Psoas muscle (tissue), 8 donors: ENCODE results near the gene ADAM15. TPM values are rescaled to one million over a fixed set of nuclear protein-coding genes. Genes with fewer than 3 reads are reported as not detected.

Experiments
- ATAC-seq, 4 donors: fragments of 200-7000 bp; cut with Tn5 transposase; one replicate each; pipeline ENCODE4 v1.9.1; 2020; ENCODE audit warnings: moderate library complexity in 3 of 4, mild to moderate bottlenecking in 2 of 4
- DNase-seq, 2 donors: peaks; one replicate each; pipeline ENCODE4 v3.0.0-alpha.2; 2020
- H3K27ac ChIP-seq: fragments of 200-600 bp; one replicate; pipeline ENCODE4 v1.8.0; 2022
- H3K27me3 ChIP-seq, 3 donors: fragments of 200-600 bp in 1 of 3; one replicate each; pipeline versions ENCODE4 v1.6.1 to v1.8.0; 2013 to 2022; ENCODE audit warnings: low read length in 2 of 3, mild to moderate bottlenecking in 2 of 3, moderate library complexity in 1 of 3; ENCODE audit not compliant: insufficient read depth in 3 of 3
- H3K36me3 ChIP-seq, 2 donors: fragments of 200-600 bp in 1 of 2; one replicate each; pipeline versions ENCODE4 v1.6.1 to v1.8.0; 2013 to 2022; ENCODE audit warnings: low read depth in 1 of 2, mild to moderate bottlenecking in 1 of 2, moderate library complexity in 1 of 2; ENCODE audit not compliant: insufficient read depth in 1 of 2
- H3K4me1 ChIP-seq: fragments of 200-600 bp; one replicate; pipeline ENCODE4 v1.8.0; 2022
- H3K4me3 ChIP-seq: fragments of 200-600 bp; one replicate; pipeline ENCODE4 v1.8.0; 2022; ENCODE audit warnings: mild to moderate bottlenecking
- H3K9me3 ChIP-seq: fragments of 200-600 bp; one replicate; pipeline ENCODE4 v1.8.0; 2022
- WGBS, 3 donors: extraction: QIAGEN DNeasy Blood & Tissue Kit; methylation state at CpG; one replicate each; pipeline versions ENCODE4 v1.1.6 to v1.1.7; 2013; 5-methylcytosine and 5-hydroxymethylcytosine counted together
- intact Hi-C, 2 donors: fragments of 100-400 bp; cut with DNase I; formaldehyde crosslinking; loops; one replicate each; pipeline versions ENCODE4 v1.11.0 to v1.14.2; 2022
- polyA plus RNA-seq, 3 donors: library from polyadenylated mRNA; stranded (reverse); fragments of 200-250 nt; gene quantifications; one replicate each; pipeline ENCODE4 v1.2.3, GENCODE V29; 2013
- total RNA-seq, 4 donors: library from RNA; stranded (reverse); fragmentation: NEBNext Ultra II Directional in 2 of 4; extraction: Animal tissue kit (Norgen Biotek cat#: 25700) in 2 of 4; gene quantifications; one replicate each; pipeline versions ENCODE4 v1.2.1 to v1.2.4, GENCODE V29; 2021 to 2023
- TF ChIP-seq, protein P1 (sequence below): fragments of 200-600 bp; IDR thresholded peaks from one replicate; pipeline ENCODE4 v1.8.0; 2022; ENCODE audit warnings: antibody characterized with exemption
- donor health status: healthy with polysubstance abuse.
- donor health status: DM: no; HTN: no; CAD: no; lungs with moderate emphysema.
- donor health status: Bipolar disorder and iron deficiency.
- donor health status: healthy.
- donor health status: DM: yes; HTN: yes; CAD: no.
- donor health status: DM: no; HTN: no; CAD: no.
- donor health status: DM: no; HTN: no; CAD: no.
- donor health status: DM: yes; HTN: yes; CAD: no.

The ADAM15 gene
- total and polyA plus RNA-seq, 7 donors, result 33.2 to 50.9 (median 45.4) TPM

DNA sequence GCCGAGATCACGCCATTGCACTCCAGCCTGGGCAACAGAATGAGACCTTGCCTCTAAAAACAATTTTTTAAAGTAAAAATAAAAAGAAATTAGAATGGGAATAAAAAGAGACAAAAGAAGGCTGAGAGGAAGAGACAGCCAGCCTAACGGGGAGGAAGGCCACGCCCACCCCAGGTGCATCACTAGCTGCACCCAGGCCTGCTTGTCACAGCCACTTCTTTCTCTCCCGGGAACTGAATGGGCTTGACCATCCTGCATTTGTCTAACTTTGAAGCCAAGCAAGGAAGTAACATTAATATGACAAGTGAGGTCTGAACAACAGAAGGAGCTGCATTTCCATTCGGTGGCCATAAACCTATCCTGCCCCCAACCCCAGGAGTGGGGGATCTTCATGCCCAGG lies 55.7 kb downstream of the ADAM15 start:
- Histone ChIP-seq H3K9me3 (no peaks in the 10 kb centered on the region), H3K4me3 (no peak overlapping the region), H3K36me3 (no peaks in the 10 kb centered on the region), H3K27ac (no peak overlapping the region), H3K27me3 (no peaks in the 10 kb centered on the region), H3K4me1 (peaks cover 9% of the 10 kb centered on the region)
- intact Hi-C loops, result no loop called here
- 70 to 71% (median 70%) methylated on average over 6 of the region's 6 CpGs for WGBS, 3 donors
- ATAC-seq (no peak), DNase-seq (no peak)
- TF ChIP-seq, protein P1, sequence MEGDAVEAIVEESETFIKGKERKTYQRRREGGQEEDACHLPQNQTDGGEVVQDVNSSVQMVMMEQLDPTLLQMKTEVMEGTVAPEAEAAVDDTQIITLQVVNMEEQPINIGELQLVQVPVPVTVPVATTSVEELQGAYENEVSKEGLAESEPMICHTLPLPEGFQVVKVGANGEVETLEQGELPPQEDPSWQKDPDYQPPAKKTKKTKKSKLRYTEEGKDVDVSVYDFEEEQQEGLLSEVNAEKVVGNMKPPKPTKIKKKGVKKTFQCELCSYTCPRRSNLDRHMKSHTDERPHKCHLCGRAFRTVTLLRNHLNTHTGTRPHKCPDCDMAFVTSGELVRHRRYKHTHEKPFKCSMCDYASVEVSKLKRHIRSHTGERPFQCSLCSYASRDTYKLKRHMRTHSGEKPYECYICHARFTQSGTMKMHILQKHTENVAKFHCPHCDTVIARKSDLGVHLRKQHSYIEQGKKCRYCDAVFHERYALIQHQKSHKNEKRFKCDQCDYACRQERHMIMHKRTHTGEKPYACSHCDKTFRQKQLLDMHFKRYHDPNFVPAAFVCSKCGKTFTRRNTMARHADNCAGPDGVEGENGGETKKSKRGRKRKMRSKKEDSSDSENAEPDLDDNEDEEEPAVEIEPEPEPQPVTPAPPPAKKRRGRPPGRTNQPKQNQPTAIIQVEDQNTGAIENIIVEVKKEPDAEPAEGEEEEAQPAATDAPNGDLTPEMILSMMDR, result no peak

DNA sequence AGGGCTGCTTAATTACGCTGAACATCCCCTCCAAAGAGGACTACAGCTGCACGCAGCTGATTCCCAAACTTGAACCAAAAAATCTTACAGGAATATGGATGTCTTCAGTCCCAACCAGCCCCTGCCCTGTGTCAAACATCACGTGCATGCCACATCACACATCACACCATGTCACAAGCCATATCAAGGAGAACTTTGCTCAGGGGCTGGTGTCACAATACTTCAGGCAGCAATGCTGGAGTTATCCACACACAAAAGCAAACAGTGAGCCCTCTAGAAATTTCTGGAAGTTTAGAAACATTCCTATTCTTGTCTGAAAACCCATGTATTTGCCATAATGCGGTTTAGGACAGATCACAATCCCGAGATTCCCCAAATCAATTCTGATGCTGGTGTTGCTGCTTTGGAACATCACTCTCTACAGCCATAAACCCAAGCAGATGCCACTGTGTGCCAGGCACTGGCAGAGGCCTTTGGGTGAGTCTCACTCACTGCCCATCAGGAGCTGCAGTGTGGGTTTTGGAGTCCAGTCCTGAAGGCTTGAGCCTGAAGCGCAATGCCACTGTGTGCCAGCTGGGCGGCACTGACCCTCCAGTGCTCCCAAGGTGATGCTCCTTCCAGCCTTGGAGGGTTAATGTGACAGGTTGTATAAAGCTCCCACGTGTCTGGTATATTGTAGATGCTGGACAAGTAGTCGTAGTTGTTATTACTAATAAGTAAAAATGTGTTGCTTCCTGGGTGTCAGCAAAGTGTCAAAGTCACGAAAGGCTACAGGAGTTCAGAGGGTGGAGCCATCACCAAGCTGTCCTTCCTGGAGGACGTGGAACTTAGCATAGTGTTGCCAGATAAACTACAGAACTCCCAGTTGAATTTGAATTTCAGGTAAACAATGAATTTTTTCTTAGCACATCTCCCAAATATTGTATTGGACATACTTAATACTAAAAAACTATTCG lies 56.5 kb downstream of the ADAM15 start:
- intact Hi-C loops, result no loop called here
- TF ChIP-seq, protein P1, result no peak
- Histone ChIP-seq H3K27me3 (no peaks in the 10 kb centered on the region), H3K27ac (no peak overlapping the region), H3K4me3 (no peak overlapping the region), H3K4me1 (peaks cover 9% of the 10 kb centered on the region), H3K9me3 (no peaks in the 10 kb centered on the region), H3K36me3 (no peaks in the 10 kb centered on the region)
- no peak for ATAC-seq
- 66 to 74% (median 66%) methylated on average over 12 of the region's 12 CpGs for WGBS, 3 donors
- no peak for DNase-seq

DNA sequence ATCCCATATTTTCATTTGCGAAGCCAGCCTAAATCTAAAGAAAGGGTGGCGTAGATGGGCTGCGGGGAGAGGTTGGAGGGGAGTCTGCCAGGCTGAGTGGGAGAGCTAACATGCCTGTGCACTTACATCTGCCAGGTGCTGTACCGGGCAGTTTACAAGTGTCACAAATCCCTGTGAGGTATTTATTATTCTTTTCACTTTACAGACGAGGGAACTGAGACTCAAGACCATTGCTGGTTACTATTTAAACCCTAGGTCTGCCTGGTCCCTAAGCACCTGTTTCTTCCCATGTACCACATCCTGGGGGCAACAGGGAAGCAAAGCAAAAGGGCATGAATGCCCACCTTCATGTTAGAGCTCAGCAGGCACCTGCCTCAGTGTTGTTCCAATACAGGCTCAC lies 57.2 kb downstream of the ADAM15 start:
- Histone ChIP-seq H3K4me3 (no peak overlapping the region), H3K27ac (no peak overlapping the region), H3K4me1 (peaks cover 9% of the 10 kb centered on the region), H3K27me3 (no peaks in the 10 kb centered on the region), H3K9me3 (no peaks in the 10 kb centered on the region), H3K36me3 (no peaks in the 10 kb centered on the region)
- intact Hi-C loops, result no loop called here
- ATAC-seq (no peak), DNase-seq (no peak)
- WGBS, 3 donors, result 78 to 82% (median 81%) methylated on average over 5 of the region's 5 CpGs
- TF ChIP-seq, protein P1, result no peak

DNA sequence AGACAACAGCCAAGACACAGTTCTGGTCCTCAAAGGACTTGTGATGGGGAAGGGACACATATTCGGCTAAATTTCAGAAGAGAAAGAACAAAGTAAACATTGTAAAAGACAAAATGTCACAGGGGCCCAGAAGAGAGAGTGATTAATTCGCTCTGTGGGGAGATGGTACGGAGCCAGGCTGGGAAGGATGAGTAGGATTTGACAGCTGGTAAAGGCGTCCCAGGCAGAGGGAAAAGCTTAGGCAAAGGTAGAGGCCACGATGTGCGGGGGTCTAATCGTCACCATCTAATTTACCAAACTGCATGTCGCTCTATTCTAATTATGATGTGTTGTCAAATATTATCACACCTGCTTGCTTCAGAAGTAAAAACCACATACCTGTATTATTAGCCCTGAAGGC lies 59.3 kb downstream of the ADAM15 start:
- ATAC-seq, result no peak
- Histone ChIP-seq H3K4me3 (no peak overlapping the region), H3K9me3 (no peaks in the 10 kb centered on the region), H3K27ac (no peak overlapping the region), H3K27me3 (no peaks in the 10 kb centered on the region), H3K4me1 (no peaks in the 10 kb centered on the region), H3K36me3 (no peaks in the 10 kb centered on the region)
- DNase-seq, result no peak
- intact Hi-C loops, result no loop called here
- TF ChIP-seq, protein P1, result no peak
- 69 to 76% (median 76%) methylated on average over 8 of the region's 8 CpGs for WGBS, 3 donors
